GM19463 (cell line): ENCODE data around the gene TAF15.

ENCODE experiments used
- ATAC-seq: cut with Tn5 transposase; IDR thresholded peaks from one replicate; pipeline ENCODE4 v1.9.1; 2021; ENCODE audit warnings: mild to moderate bottlenecking, moderate library complexity; ENCODE audit not compliant: unreplicated experiment

The TAF15 gene

DNA sequence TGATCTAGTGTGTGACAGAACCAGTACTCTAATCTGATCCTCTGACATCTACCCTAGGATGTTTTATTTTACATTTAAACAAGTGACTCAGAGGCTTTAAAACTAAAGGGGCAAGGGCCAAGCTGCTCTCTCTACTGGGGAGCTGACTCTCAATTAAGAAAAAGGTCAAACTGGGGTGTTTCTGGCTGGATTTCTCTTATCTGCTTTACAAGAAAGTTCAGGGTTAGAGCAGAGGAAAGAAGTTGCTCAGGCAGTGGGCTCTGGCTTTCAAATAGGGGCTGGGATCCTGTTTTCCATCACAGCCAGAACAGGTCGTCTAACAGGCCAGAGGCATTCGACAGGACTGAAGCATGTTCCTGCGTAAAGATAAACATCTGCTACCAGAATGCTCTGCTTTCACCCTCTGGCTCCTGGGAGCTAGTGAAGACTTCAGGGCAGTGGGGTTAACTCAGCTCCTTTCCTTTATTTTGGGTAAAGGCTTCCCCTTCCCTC lies 22.3 kb upstream of the TAF15 start:
- ATAC-seq: no peak

GRCh38 chr17:35788477-35789368 lies 20.6 kb upstream of the TAF15 start:
- no peak for ATAC-seq

DNA sequence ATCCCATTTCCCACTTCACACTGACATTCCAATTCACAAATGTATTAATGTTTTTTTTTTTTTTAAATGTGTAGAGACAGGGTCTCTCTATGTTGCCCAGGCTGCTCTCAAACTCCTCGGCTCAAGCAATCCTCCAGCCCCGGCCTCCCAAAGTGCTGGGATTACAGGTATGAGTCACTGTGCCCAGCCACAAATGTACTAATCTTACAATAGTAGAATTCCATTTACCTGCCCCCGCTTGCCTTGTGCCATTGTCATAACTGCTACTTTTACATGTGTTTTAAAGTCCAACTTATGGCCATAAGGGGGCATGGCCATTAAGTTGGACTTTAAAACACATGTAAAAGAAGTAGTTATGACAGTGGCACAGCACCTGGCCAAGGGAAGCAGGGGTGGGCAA lies 18.4 kb upstream of the TAF15 start:
- no peak for ATAC-seq

DNA sequence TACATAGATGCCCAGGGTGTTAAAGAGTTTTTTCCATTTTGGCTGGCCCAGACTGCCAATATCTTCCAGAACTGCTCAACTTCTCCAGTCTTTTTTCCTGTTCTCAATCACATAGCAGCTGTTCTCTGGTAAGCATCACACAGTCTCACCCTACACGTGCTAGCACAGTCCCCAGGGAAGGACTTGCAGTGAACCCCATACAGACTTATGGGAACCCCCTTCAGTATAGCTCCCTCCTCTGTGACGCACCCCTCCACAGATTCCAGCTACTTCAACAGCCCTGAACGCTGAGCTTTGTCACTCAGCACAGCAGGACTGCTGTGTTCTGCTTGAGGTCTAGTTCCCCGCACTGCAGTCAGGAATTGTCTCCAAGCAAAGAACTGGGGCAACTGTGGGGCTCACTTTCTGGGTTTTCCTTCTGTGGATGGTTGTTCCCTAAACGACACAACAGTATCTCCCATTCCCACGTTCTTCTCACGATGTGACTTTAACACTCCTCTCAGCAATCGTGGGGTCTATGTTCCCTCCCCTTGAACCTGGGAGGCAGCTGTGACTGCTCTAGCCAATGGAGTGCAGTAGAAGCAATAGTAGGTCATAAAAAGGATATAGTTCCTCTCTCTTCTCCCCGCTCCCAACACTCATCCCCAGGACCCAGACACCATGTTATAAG lies 17.5 kb upstream of the TAF15 start:
- no peak for ATAC-seq

GRCh38 chr17:35793257-35793656 lies 16.0 kb upstream of the TAF15 start:
- ATAC-seq: no peak

GRCh38 chr17:35795007-35795870 lies 14.0 kb upstream of the TAF15 start, which contains the start of gene MMP28:
MMP28 (minus strand) TSS chr17:35795641; CDS start chr17:35795377, 264 bp downstream.
- no peak for ATAC-seq

GRCh38 chr17:35795871-35796265 lies 13.4 kb upstream of the TAF15 start:
- ATAC-seq: no peak

- no peak for ATAC-seq
Observed at GRCh38 chr17:35796942-35797341, 12.3 kb upstream of the TAF15 start.

GRCh38 chr17:35797370-35797769 lies 11.9 kb upstream of the TAF15 start:
- ATAC-seq: no peak

GRCh38 chr17:35797918-35798317 lies 11.4 kb upstream of the TAF15 start:
- no peak for ATAC-seq

- no peak for ATAC-seq
Observed at GRCh38 chr17:35799942-35800341, 9.3 kb upstream of the TAF15 start.

DNA sequence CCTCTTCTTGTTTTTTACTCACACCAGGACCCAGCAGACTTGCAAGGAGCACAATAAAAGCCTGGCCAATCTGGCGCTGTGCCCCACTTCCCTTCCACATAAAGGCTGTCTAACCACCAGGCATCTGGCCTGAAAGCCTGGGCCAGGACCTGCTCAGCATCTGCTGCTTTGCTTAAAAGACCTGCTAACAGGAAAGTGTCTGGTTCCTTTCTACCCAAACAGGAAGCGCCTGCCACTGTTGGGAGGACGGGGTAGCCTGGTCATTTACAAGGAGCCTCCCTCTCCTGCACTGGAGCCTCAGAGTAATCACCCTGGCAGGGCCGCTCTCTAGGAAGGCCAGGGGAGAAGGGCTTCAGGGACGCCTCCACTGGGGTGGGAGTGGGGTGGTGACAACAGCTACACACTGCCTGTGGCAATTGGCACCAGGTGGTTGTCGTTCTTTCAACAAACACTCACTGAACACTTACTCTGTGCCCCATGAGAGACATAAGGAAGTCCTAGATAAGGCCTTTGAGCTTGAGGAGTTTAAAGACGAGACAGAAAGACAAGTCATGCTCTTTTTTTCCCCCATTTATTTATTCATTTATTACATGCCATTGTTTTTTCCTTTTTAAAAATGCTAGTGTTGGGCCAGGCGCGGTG lies 7.6 kb upstream of the TAF15 start:
- no peak for ATAC-seq

DNA sequence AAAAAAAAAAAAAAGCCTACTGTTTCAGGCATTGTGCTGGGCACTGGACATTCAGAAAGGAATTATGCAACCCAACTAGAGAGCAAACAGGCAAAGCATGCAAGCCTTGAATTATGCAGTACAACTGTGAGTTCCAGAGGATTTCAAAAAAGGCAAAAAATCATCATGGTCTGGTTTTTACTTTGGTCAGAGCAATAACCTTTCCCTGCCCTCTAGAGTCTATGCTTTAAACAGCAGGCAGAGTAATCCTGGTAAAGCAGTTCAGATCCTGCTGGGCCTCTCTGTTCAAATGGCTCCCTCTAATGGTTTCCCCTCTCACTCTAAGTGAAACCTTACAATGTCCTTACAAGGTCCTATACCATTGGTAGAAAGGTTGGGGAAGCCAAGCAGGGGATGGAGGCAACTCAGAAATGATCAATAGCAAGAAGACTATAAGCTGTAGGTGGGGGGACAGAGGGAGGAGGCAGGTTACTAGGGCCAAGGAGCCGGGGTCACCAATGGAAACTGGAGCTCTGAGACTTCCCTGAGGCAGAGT lies 4.6 kb upstream of the TAF15 start:
- no peak for ATAC-seq

- ATAC-seq: no peak
Observed at GRCh38 chr17:35807371-35808144, 1.7 kb upstream of the TAF15 start.

DNA sequence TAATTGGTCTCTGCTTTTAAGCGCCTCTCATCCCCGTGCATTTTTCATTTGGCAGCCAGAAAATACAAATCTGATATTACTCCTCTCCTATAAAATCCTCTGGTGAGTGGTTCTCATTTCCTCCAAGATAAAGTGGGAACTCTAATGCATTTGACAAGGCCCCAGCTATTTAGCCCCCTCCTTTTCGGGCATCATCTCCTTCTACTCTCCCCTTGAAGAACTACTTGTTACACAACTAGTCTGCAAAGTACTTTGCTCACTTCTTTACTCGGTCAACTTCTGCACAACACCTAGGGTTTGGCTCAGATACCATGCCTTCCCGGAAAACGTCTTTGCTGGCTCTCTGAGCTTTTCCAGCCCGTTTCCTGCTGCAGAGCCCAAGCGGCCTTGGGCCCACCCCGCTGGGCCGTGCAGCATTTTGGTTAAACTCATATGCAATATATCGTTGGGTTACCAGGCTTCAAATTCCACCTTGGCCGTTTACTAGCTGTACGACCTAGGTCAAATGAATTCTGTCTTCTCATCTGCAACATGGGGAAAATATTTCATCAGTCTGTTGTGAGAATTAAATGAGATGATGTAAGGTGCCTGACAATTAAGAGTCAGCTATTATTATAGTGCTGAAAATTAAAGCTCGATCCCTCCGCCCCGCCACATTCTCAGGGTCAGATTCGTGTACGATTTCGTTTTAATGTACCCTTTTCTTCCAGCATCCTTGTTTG lies 883 bp upstream of the TAF15 start:
- ATAC-seq: no peak

DNA sequence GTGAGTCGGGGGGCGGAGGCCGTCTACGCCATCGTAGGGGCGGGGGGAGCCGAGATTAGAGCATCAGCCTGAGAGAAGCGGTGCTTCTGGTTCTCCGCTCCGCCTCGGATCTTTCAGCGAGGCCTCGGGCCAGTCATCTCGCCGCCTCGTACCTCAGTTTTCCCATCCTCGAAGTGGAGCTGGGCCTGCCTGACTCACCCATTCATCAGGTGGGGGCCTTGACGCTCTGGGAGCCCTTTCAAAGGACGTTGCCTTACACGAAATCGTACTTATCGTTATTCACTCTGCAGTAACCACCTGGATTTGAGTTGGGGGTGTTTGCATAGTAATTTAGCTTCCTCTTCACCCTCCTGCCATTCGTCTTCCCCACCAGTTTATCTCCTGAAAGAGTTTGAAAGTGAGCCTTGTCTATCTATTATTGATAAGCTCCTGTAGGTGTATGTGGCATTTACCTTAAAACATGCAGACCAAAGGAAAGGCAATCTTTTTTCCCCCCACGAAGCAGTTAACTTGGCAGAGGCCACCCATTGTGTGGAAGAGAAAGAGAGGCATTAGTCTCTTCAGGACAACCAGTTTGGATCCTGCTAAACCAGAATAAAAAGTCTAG lies 674 bp downstream of the TAF15 start:
- ATAC-seq: no peak

DNA sequence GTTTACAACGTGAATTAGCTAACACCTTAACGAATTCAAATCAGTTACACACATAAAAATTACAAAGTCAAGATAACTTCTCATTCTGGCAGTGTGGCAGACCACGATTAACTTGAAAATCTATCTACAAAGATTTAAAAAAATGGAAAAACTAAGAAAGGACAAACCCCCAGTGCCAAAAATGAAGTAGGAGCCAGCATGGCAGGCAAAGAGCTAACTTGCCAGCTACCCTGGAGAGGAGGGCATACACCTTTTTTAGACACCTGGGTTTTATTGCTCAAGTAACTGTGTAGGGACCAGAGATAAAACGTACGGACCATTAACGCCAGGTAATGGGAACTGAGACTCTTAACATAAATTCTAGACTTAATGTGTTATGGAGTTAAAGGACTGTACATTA lies 2.5 kb downstream of the TAF15 start:
- no peak for ATAC-seq

GRCh38 chr17:35812456-35812855 lies 3.2 kb downstream of the TAF15 start:
- ATAC-seq: no peak

GRCh38 chr17:35816723-35817122 lies 7.4 kb downstream of the TAF15 start:
- no peak for ATAC-seq
